ENCODE measurements around the gene ACOXL. TPM values are rescaled to one million over a fixed set of nuclear protein-coding genes. Genes with fewer than 3 reads are reported as not detected.

The ACOXL gene
- total and polyA plus RNA-seq, 2 donors (not counting 3 experiments of a cell fraction or from before 2014, with no cell fraction given), result not detected

DNA sequence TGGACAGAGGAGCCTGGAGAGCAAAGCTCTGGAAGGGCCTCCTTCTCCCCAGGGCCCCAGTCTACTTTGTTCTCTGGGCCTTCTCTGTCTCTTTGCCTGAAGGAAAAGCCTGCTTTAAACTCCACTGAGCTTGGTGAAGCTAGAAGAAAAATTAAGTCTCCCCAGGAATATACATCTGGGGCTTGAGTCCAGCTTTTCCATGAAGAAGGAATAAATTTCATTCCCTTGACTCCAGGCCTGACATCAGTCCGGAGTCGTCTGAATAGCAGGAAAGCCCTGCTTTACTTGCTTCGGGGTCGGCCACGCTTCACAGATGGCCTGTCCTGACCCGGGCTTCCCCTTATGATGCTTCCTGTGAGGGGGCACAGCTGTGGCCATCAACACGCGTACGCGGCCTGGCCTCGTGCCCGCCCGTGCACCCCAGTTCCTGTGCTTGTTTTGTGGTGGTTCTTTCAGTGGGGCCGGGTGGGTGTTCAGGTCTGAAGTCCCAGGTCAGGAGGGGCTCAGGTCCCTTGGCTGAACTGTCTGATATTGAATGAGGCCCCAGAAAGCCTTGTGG is 73.6 kb downstream of the ACOXL start:
- no peaks in the 10 kb centered on the region for H3K9me3 ChIP-seq (replicated peaks; ENCODE audit: control insufficient read depth, insufficient read depth, low read length)
- H3K27ac ChIP-seq (ENCODE audit: insufficient read depth, low read depth, low read length), result no peak overlapping the region
- H3K4me2 ChIP-seq (ENCODE audit: insufficient read depth, low read length), result no peak overlapping the region
- H3K27me3 ChIP-seq (ENCODE audit: control insufficient read depth in 2 of 2, insufficient read depth in 2 of 2, low read length in 2 of 2), result peaks cover 12 to 16% of the 10 kb centered on the region in 2 experiments
- FAIRE-seq (no peak), DNase-seq (ENCODE audit: low read depth, low spot score) (no peak)
- BruUV-seq (replicated peaks), result no TSS peak
- H3K36me3 ChIP-seq (ENCODE audit: control insufficient read depth in 2 of 2, extremely low read depth in 1 of 2, insufficient read depth in 2 of 2, low read length in 2 of 2), result no peaks in the 10 kb centered on the region
- dilution Hi-C loops (cut with MboI; ENCODE audit: extremely low pct_ligation_motif_present, low sequenced_read_pairs) (no loop called here), intact Hi-C loops (cut with micrococcal nuclease) (no loop called here)
- H4K20me1 ChIP-seq (replicated peaks; ENCODE audit: control insufficient read depth, extremely low read depth, insufficient read depth, low read length), result no peaks in the 10 kb centered on the region
- CTCF ChIA-PET, result no interaction called here
- H3K4me1 ChIP-seq (ENCODE audit: control insufficient read depth, extremely low read depth, insufficient read depth, low read length), result no peaks in the 10 kb centered on the region
- H3K79me2 ChIP-seq (ENCODE audit: control insufficient read depth, insufficient read depth, low read length), result no peaks in the 10 kb centered on the region
- no peaks in the 10 kb centered on the region for H3K9me1 ChIP-seq (replicated peaks; ENCODE audit: control insufficient read depth, extremely low read depth, insufficient read depth, low read length)
- H3K9ac ChIP-seq (replicated peaks; ENCODE audit: extremely low read depth, insufficient read depth, low read length), result no peak overlapping the region
- POLR2A ChIA-PET, result no interaction called here
- H3K4me3 ChIP-seq (replicated peaks in 1 of 3; ENCODE audit: insufficient read depth in 1 of 3, low read depth in 1 of 3, low read length in 3 of 3), result no peak overlapping the region
- no peak for TF ChIP-seq GATA2 (IDR thresholded peaks at IDR 0.05; ENCODE audit: insufficient read depth, insufficient read length, low read depth, low read length)
- no peak for TF ChIP-seq POLR2AphosphoS5 (IDR thresholded peaks at IDR 0.05; ENCODE audit: insufficient read depth, low read depth, low read length)
- TF ChIP-seq MYC (IDR thresholded peaks at IDR 0.05; ENCODE audit: low read depth, low read length), result no peak
- TF ChIP-seq, protein P1, sequence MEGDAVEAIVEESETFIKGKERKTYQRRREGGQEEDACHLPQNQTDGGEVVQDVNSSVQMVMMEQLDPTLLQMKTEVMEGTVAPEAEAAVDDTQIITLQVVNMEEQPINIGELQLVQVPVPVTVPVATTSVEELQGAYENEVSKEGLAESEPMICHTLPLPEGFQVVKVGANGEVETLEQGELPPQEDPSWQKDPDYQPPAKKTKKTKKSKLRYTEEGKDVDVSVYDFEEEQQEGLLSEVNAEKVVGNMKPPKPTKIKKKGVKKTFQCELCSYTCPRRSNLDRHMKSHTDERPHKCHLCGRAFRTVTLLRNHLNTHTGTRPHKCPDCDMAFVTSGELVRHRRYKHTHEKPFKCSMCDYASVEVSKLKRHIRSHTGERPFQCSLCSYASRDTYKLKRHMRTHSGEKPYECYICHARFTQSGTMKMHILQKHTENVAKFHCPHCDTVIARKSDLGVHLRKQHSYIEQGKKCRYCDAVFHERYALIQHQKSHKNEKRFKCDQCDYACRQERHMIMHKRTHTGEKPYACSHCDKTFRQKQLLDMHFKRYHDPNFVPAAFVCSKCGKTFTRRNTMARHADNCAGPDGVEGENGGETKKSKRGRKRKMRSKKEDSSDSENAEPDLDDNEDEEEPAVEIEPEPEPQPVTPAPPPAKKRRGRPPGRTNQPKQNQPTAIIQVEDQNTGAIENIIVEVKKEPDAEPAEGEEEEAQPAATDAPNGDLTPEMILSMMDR (IDR thresholded peaks at IDR 0.05; ENCODE audit: extremely low read depth in 1 of 2, insufficient read depth in 1 of 2, low read depth in 1 of 2, low read length in 2 of 2), result no peak
- TF ChIP-seq POLR2A (IDR thresholded peaks at IDR 0.05; ENCODE audit: low read depth, low read length), result no peak
- TF ChIP-seq, protein P2, sequence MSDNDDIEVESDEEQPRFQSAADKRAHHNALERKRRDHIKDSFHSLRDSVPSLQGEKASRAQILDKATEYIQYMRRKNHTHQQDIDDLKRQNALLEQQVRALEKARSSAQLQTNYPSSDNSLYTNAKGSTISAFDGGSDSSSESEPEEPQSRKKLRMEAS (IDR thresholded peaks at IDR 0.05; ENCODE audit: insufficient read depth, insufficient read length), result no peak
- no peak for TF ChIP-seq FOS (IDR thresholded peaks at IDR 0.05; ENCODE audit: borderline replicate concordance, insufficient read depth, low read length)
- no peak overlapping the region for H2AFZ ChIP-seq (ENCODE audit: low read depth, low read length)
